Ishikawa (cell line): ENCODE measurements around the gene HARBI1.

Experiments used
- CEBPB ChIP-seq: IDR thresholded peaks from 2 replicates; pipeline ENCODE4 v1.6.1; 2012
- CREB1 ChIP-seq: IDR thresholded peaks from 2 replicates; pipeline ENCODE4 v1.6.1; 2012; ENCODE audit warnings: low read depth
- EP300 ChIP-seq: IDR thresholded peaks from 2 replicates; pipeline ENCODE4 v1.6.1; 2012; ENCODE audit warnings: borderline replicate concordance
- FOXM1 ChIP-seq: IDR thresholded peaks from 2 replicates; pipeline ENCODE4 v1.6.1; 2012; ENCODE audit warnings: low read depth, borderline replicate concordance
- RAD21 ChIP-seq: IDR thresholded peaks from 2 replicates; pipeline ENCODE4 v1.6.1; 2012; ENCODE audit warnings: low read depth
- TAF1 ChIP-seq: IDR thresholded peaks from 2 replicates; pipeline ENCODE4 v1.6.1; 2012; ENCODE audit warnings: low read depth, mild to moderate bottlenecking
- TCF12 ChIP-seq: IDR thresholded peaks from 2 replicates; pipeline ENCODE4 v1.6.1; 2012; ENCODE audit warnings: low read depth
- TEAD4 ChIP-seq: IDR thresholded peaks from 2 replicates; pipeline ENCODE4 v1.6.1; 2012
- YY1 ChIP-seq: IDR thresholded peaks from 2 replicates; pipeline ENCODE4 v1.6.1; 2012; ENCODE audit warnings: low read depth
- ZBTB7A ChIP-seq: IDR thresholded peaks from 2 replicates; pipeline ENCODE4 v1.6.1; 2012; ENCODE audit warnings: low read depth
- TF ChIP-seq, protein P1 (sequence below): IDR thresholded peaks from 2 replicates; pipeline ENCODE4 v1.6.1; 2012; ENCODE audit warnings: low read depth, mild to moderate bottlenecking
- TF ChIP-seq, protein P2 (sequence below): IDR thresholded peaks from 2 replicates; pipeline ENCODE4 v1.6.1; 2012
- TF ChIP-seq, protein P3 (sequence below): IDR thresholded peaks from 2 replicates; pipeline ENCODE4 v1.6.1; 2012

DNA sequence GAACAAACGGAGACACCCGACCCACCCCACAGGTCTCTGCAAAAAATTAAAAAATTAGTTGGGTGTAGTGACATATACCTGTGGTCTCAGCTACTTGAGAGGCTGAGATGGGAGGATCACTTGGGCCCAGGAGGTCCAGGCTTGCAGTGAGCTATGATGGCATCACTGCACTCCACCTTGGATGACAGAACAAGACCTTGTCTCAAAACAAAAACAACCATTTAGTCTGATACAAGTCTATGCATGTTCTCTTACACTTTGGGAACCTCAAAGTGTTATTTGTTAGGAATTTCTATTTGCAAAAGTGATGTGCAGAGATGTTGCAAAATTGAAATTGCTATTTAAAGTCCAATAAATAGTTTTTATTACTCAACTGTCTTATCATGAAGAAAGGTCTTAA lies 14.6 kb upstream of the HARBI1 start:
- TF ChIP-seq, protein P1, sequence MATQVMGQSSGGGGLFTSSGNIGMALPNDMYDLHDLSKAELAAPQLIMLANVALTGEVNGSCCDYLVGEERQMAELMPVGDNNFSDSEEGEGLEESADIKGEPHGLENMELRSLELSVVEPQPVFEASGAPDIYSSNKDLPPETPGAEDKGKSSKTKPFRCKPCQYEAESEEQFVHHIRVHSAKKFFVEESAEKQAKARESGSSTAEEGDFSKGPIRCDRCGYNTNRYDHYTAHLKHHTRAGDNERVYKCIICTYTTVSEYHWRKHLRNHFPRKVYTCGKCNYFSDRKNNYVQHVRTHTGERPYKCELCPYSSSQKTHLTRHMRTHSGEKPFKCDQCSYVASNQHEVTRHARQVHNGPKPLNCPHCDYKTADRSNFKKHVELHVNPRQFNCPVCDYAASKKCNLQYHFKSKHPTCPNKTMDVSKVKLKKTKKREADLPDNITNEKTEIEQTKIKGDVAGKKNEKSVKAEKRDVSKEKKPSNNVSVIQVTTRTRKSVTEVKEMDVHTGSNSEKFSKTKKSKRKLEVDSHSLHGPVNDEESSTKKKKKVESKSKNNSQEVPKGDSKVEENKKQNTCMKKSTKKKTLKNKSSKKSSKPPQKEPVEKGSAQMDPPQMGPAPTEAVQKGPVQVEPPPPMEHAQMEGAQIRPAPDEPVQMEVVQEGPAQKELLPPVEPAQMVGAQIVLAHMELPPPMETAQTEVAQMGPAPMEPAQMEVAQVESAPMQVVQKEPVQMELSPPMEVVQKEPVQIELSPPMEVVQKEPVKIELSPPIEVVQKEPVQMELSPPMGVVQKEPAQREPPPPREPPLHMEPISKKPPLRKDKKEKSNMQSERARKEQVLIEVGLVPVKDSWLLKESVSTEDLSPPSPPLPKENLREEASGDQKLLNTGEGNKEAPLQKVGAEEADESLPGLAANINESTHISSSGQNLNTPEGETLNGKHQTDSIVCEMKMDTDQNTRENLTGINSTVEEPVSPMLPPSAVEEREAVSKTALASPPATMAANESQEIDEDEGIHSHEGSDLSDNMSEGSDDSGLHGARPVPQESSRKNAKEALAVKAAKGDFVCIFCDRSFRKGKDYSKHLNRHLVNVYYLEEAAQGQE, result no peak
- TF ChIP-seq, protein P2, sequence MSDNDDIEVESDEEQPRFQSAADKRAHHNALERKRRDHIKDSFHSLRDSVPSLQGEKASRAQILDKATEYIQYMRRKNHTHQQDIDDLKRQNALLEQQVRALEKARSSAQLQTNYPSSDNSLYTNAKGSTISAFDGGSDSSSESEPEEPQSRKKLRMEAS, result no peak
- TF ChIP-seq, protein P3, sequence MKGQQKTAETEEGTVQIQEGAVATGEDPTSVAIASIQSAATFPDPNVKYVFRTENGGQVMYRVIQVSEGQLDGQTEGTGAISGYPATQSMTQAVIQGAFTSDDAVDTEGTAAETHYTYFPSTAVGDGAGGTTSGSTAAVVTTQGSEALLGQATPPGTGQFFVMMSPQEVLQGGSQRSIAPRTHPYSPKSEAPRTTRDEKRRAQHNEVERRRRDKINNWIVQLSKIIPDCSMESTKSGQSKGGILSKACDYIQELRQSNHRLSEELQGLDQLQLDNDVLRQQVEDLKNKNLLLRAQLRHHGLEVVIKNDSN, result no peak
- no peak for TF ChIP-seq RAD21
- no peak for TF ChIP-seq EP300
- no peak for TF ChIP-seq CREB1
- no peak for TF ChIP-seq TEAD4
- TF ChIP-seq TCF12, result no peak
- TF ChIP-seq CEBPB, result no peak
- no peak for TF ChIP-seq YY1
- TF ChIP-seq TAF1, result no peak
- TF ChIP-seq ZBTB7A, result no peak
- TF ChIP-seq FOXM1, result no peak
